Ishikawa (cell line): Measurements from ENCODE around the gene CXorf58.

Experiments
- CEBPB ChIP-seq: IDR thresholded peaks from 2 replicates; pipeline ENCODE4 v1.6.1; 2012
- CREB1 ChIP-seq: IDR thresholded peaks from 2 replicates; pipeline ENCODE4 v1.6.1; 2012; ENCODE audit warnings: low read depth
- EGR1 ChIP-seq: IDR thresholded peaks from 2 replicates; pipeline ENCODE4 v1.6.1; 2012
- EP300 ChIP-seq: IDR thresholded peaks from 2 replicates; pipeline ENCODE4 v1.6.1; 2012; ENCODE audit warnings: borderline replicate concordance
- FOXM1 ChIP-seq: IDR thresholded peaks from 2 replicates; pipeline ENCODE4 v1.6.1; 2012; ENCODE audit warnings: low read depth, borderline replicate concordance
- NFIC ChIP-seq: IDR thresholded peaks from 2 replicates; pipeline ENCODE4 v1.6.1; 2012
- RAD21 ChIP-seq: IDR thresholded peaks from 2 replicates; pipeline ENCODE4 v1.6.1; 2012; ENCODE audit warnings: low read depth
- TAF1 ChIP-seq: IDR thresholded peaks from 2 replicates; pipeline ENCODE4 v1.6.1; 2012; ENCODE audit warnings: low read depth, mild to moderate bottlenecking
- TCF12 ChIP-seq: IDR thresholded peaks from 2 replicates; pipeline ENCODE4 v1.6.1; 2012; ENCODE audit warnings: low read depth
- TEAD4 ChIP-seq: IDR thresholded peaks from 2 replicates; pipeline ENCODE4 v1.6.1; 2012
- YY1 ChIP-seq: IDR thresholded peaks from 2 replicates; pipeline ENCODE4 v1.6.1; 2012; ENCODE audit warnings: low read depth
- ZBTB7A ChIP-seq: IDR thresholded peaks from 2 replicates; pipeline ENCODE4 v1.6.1; 2012; ENCODE audit warnings: low read depth
- TF ChIP-seq, protein P1 (sequence below): IDR thresholded peaks from 2 replicates; pipeline ENCODE4 v1.6.1; 2012; ENCODE audit warnings: low read depth, mild to moderate bottlenecking
- TF ChIP-seq, protein P2 (sequence below): IDR thresholded peaks from 2 replicates; pipeline ENCODE4 v1.6.1; 2012
- TF ChIP-seq, protein P3 (sequence below): IDR thresholded peaks from 2 replicates; pipeline ENCODE4 v1.6.1; 2012

Gene CXorf58

DNA sequence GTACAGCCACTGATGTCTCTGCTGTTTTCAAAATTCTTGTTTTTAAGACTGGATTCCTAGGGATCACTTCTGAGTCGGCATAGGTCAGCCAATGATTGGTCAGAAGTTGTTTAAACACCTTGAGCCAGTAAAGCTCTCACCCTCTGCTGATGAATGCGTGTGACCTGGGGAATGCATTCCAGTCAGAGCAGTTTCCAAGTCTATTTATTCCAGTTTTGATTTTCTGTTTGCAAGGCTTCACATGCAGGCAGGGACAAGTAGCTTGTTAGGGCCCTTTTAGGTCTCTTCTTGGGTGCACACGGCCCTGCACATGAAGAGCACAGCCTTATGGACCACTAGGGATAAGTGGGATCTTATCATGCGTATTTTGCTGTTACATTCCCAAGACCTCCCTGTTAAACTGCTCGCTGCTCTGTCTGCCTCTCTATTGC, 72.2 kb downstream of the CXorf58 start:
- TF ChIP-seq, protein P1, sequence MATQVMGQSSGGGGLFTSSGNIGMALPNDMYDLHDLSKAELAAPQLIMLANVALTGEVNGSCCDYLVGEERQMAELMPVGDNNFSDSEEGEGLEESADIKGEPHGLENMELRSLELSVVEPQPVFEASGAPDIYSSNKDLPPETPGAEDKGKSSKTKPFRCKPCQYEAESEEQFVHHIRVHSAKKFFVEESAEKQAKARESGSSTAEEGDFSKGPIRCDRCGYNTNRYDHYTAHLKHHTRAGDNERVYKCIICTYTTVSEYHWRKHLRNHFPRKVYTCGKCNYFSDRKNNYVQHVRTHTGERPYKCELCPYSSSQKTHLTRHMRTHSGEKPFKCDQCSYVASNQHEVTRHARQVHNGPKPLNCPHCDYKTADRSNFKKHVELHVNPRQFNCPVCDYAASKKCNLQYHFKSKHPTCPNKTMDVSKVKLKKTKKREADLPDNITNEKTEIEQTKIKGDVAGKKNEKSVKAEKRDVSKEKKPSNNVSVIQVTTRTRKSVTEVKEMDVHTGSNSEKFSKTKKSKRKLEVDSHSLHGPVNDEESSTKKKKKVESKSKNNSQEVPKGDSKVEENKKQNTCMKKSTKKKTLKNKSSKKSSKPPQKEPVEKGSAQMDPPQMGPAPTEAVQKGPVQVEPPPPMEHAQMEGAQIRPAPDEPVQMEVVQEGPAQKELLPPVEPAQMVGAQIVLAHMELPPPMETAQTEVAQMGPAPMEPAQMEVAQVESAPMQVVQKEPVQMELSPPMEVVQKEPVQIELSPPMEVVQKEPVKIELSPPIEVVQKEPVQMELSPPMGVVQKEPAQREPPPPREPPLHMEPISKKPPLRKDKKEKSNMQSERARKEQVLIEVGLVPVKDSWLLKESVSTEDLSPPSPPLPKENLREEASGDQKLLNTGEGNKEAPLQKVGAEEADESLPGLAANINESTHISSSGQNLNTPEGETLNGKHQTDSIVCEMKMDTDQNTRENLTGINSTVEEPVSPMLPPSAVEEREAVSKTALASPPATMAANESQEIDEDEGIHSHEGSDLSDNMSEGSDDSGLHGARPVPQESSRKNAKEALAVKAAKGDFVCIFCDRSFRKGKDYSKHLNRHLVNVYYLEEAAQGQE, result no peak
- no peak for TF ChIP-seq CEBPB
- no peak for TF ChIP-seq EGR1
- no peak for TF ChIP-seq YY1
- TF ChIP-seq RAD21, result no peak
- TF ChIP-seq TCF12, result no peak
- TF ChIP-seq NFIC, result no peak
- no peak for TF ChIP-seq ZBTB7A
- TF ChIP-seq CREB1, result no peak
- TF ChIP-seq, protein P2, sequence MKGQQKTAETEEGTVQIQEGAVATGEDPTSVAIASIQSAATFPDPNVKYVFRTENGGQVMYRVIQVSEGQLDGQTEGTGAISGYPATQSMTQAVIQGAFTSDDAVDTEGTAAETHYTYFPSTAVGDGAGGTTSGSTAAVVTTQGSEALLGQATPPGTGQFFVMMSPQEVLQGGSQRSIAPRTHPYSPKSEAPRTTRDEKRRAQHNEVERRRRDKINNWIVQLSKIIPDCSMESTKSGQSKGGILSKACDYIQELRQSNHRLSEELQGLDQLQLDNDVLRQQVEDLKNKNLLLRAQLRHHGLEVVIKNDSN, result no peak
- TF ChIP-seq, protein P3, sequence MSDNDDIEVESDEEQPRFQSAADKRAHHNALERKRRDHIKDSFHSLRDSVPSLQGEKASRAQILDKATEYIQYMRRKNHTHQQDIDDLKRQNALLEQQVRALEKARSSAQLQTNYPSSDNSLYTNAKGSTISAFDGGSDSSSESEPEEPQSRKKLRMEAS, result no peak
- no peak for TF ChIP-seq TEAD4
- no peak for TF ChIP-seq EP300
- TF ChIP-seq FOXM1, result no peak

DNA sequence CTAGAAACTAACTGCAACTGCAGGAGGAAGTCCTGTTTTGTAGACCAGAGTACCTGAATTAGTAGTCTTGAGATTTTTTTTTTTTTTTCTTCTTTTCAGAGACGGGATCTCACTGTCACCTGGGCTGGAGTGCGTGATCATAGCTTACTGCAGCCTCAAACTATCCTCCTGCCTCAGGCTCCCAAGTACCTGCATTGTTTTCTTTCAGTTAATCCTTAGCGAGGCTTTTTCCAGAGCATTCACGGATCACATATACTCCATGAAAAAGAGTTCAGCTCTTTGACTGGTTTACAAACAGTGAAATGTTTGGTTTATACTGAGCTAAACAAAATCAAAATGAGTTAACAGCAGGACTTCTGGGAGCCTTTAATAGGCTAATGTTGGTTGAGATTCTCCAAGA, 73.4 kb downstream of the CXorf58 start:
- TF ChIP-seq RAD21 (no peak), YY1 (no peak), TEAD4 (no peak), TAF1 (no peak), CREB1 (no peak), NFIC (no peak), ZBTB7A (no peak), CEBPB (no peak), FOXM1 (no peak), TCF12 (no peak), EP300 (no peak), EGR1 (no peak)
- TF ChIP-seq, protein P2, result no peak
- TF ChIP-seq, protein P1, result no peak
- TF ChIP-seq, protein P3, result no peak

DNA sequence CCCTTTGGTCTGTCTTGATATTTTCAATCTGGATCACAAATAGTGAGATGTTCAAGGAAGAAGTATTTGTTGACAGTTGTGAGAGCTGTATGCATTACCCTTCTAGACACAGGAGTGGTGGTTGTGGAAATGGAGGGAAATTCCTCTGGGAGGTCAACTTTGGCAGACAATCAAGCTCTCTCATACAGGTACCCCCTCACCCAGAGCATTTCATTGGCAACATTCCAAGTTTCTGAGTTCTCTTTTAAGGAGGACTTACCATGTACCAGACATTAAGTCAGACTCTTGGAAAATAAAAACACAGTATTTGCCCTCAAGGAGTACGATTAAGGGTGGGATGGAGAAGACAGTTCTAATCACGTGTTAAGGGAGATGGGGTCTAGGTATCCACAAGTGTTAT, 73.9 kb downstream of the CXorf58 start:
- TF ChIP-seq, protein P2, result no peak
- TF ChIP-seq CEBPB (no peak), FOXM1 (no peak), TEAD4 (no peak)

DNA sequence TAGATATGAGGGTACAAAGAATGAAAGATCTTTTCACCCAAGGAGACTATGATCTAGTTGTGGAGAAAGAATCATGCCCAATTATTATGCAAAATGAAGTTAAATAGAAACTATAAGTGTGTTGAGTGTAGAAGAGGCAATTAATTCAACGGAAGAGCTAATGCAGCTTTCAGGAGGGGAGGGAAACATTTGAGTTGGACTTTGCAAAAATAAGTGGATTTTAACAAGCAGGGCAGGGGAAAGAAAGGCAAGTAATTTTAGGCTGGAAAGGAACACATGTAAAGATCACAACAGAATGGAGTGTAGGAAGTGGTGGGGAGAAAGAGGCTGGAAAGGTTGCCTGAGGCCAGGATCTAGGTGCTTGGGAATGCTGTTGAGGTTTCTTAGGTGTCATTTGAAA, 75.1 kb downstream of the CXorf58 start:
- TF ChIP-seq, protein P2, result no peak
- TF ChIP-seq YY1, result no peak
- TF ChIP-seq TCF12, result no peak
- TF ChIP-seq TEAD4, result no peak
- no peak for TF ChIP-seq ZBTB7A
- TF ChIP-seq FOXM1, result no peak
